Mesodermal cell (in vitro differentiated cells): ENCODE data around the gene CCNI2.

Experiments used
- H3K27ac ChIP-seq: 2 replicates; pipeline ENCODE4 v1.7.0; 2013; ENCODE audit warnings: mild to moderate bottlenecking, low read depth, low read length, moderate library complexity; ENCODE audit not compliant: severe bottlenecking
- H3K36me3 ChIP-seq: 2 replicates; pipeline ENCODE4 v1.7.1; 2013; ENCODE audit warnings: mild to moderate bottlenecking, low read length, moderate library complexity; ENCODE audit not compliant: control insufficient read depth, insufficient read depth
- H3K4me1 ChIP-seq: one replicate; pipeline ENCODE4 v1.7.1; 2013; ENCODE audit warnings: mild to moderate bottlenecking, low read length; ENCODE audit not compliant: insufficient read depth, control insufficient read depth, poor library complexity, severe bottlenecking
- H3K4me3 ChIP-seq: 2 replicates; pipeline ENCODE4 v1.7.0; 2013; ENCODE audit warnings: low read length, control low read depth, mild to moderate bottlenecking; ENCODE audit not compliant: insufficient read depth, poor library complexity, severe bottlenecking; ENCODE audit errors: extremely low read depth
- H3K9me3 ChIP-seq: 2 replicates; pipeline ENCODE4 v1.7.1; 2013; ENCODE audit warnings: mild to moderate bottlenecking, low read length, moderate library complexity; ENCODE audit not compliant: control insufficient read depth
- WGBS, 2 experiments: methylation state at CpG; one replicate each; pipeline ENCODE4 v1.1.5; 2013; ENCODE audit warnings: missing lambda C conversion rate in 2 of 2; ENCODE audit not compliant: insufficient coverage in 2 of 2; 5-methylcytosine and 5-hydroxymethylcytosine counted together

The CCNI2 gene

GRCh38 chr5:132760049-132760420, 12.8 kb downstream of the CCNI2 start:
- no peaks in the 10 kb centered on the region for H3K4me1 ChIP-seq
- 97% methylated on average over 12 of the region's 12 CpGs for WGBS, 2 experiments
- peaks cover 64% of the 10 kb centered on the region for H3K36me3 ChIP-seq
- no peaks in the 10 kb centered on the region for H3K9me3 ChIP-seq
- no peak overlapping the region for H3K27ac ChIP-seq
- H3K4me3 ChIP-seq = no peak overlapping the region

GRCh38 chr5:132760601-132761317, 13.5 kb downstream of the CCNI2 start:
- 96% methylated on average over 18 of the region's 21 CpGs for WGBS, 2 experiments
- no peaks in the 10 kb centered on the region for H3K9me3 ChIP-seq

GRCh38 chr5:132761321-132762240, 14.4 kb downstream of the CCNI2 start:
- Histone ChIP-seq H3K9me3 (no peaks in the 10 kb centered on the region), H3K4me1 (no peaks in the 10 kb centered on the region), H3K4me3 (no peak overlapping the region), H3K27ac (no peak overlapping the region), H3K36me3 (peaks cover 69% of the 10 kb centered on the region)
- 91 to 97% methylated on average over 20 of the region's 22 CpGs for WGBS, 2 experiments

More at GRCh38 chr5:132760601-132761317, 13.5 kb downstream of the CCNI2 start:
- no peak overlapping the region for H3K27ac ChIP-seq
- H3K4me1 ChIP-seq = no peaks in the 10 kb centered on the region
- H3K36me3 ChIP-seq = peaks cover 69% of the 10 kb centered on the region
- no peak overlapping the region for H3K4me3 ChIP-seq

- no peaks in the 10 kb centered on the region for H3K9me3 ChIP-seq
- H3K4me1 ChIP-seq = no peaks in the 10 kb centered on the region
- H3K27ac ChIP-seq = no peak overlapping the region
- peaks cover 69% of the 10 kb centered on the region for H3K36me3 ChIP-seq
- WGBS, 2 experiments = 94 to 96% methylated on average over 5 to 10 of the region's 11 CpGs
- H3K4me3 ChIP-seq = no peak overlapping the region
These were observed 15.2 kb downstream of the CCNI2 start for GRCh38 chr5:132762246-132763000.

GRCh38 chr5:132763181-132764036, 16.2 kb downstream of the CCNI2 start:
- H3K4me3 ChIP-seq = no peak overlapping the region
- peaks cover 3% of the 10 kb centered on the region for H3K4me1 ChIP-seq
- H3K36me3 ChIP-seq = peaks cover 66% of the 10 kb centered on the region
- H3K27ac ChIP-seq = no peak overlapping the region
- no peaks in the 10 kb centered on the region for H3K9me3 ChIP-seq
- 95 to 96% methylated on average over 16 to 17 of the region's 17 CpGs for WGBS, 2 experiments

GRCh38 chr5:132764051-132764450, 16.8 kb downstream of the CCNI2 start:
- H3K36me3 ChIP-seq = peaks cover 59% of the 10 kb centered on the region
- H3K4me3 ChIP-seq = no peak overlapping the region
- H3K27ac ChIP-seq = no peak overlapping the region
- H3K4me1 ChIP-seq = peaks cover 3% of the 10 kb centered on the region
- H3K9me3 ChIP-seq = no peaks in the 10 kb centered on the region
- WGBS, 2 experiments = 92 to 95% methylated on average over 8 to 9 of the region's 10 CpGs

GRCh38 chr5:132764671-132765238, 17.5 kb downstream of the CCNI2 start:
- H3K36me3 ChIP-seq = peaks cover 53% of the 10 kb centered on the region
- H3K27ac ChIP-seq = no peak overlapping the region
- peaks cover 3% of the 10 kb centered on the region for H3K4me1 ChIP-seq
- H3K4me3 ChIP-seq = no peak overlapping the region
- WGBS, 2 experiments = 95 to 97% methylated on average over 3 to 4 of the region's 7 CpGs
- H3K9me3 ChIP-seq = no peaks in the 10 kb centered on the region

- no peak overlapping the region for H3K27ac ChIP-seq
- H3K36me3 ChIP-seq = peaks cover 46% of the 10 kb centered on the region
- H3K9me3 ChIP-seq = no peaks in the 10 kb centered on the region
- WGBS, 2 experiments = 89 to 96% methylated on average over 10 to 11 of the region's 12 CpGs
- no peak overlapping the region for H3K4me3 ChIP-seq
- H3K4me1 ChIP-seq = peaks cover 3% of the 10 kb centered on the region
These were observed 18.2 kb downstream of the CCNI2 start for GRCh38 chr5:132765311-132766019.

GRCh38 chr5:132766020-132766805, 19.0 kb downstream of the CCNI2 start:
- Histone ChIP-seq H3K4me3 (no peak overlapping the region), H3K27ac (no peak overlapping the region), H3K36me3 (peaks cover 41% of the 10 kb centered on the region), H3K4me1 (peaks cover 10% of the 10 kb centered on the region), H3K9me3 (no peaks in the 10 kb centered on the region)
- WGBS, 2 experiments = 88 to 96% methylated on average over 9 to 14 of the region's 14 CpGs
